PC-9 (cell line): ENCODE data around the gene KISS1. TPM values are rescaled to one million over a fixed set of nuclear protein-coding genes. Genes with fewer than 3 reads are reported as not detected.

Experiments
- BruUV-seq: library from RNA; stranded (reverse); fragments of 400-500 nt; replicated peaks from 2 replicates; lab custom pipeline; 2021; lab: Mats Ljungman, UMichigan
- CTCF ChIA-PET: fragments of 300-600 bp; sonication (Branson Sonifier 250); formaldehyde crosslinking; loops from one replicate; lab custom pipeline; 2022; ENCODE audit warnings: antibody characterized with exemption; lab: Charles Lee
- POLR2A ChIA-PET: fragments of 300-600 bp; sonication (Branson Sonifier 250); formaldehyde crosslinking; loops from one replicate; lab custom pipeline; 2022; ENCODE audit warnings: antibody characterized with exemption; ENCODE audit not compliant: unreplicated experiment; lab: Charles Lee
- DNase-seq, 2 experiments: peaks; one replicate each; pipeline versions ENCODE4 v3.0.0 to v3.0.0-alpha.2; 2015 to 2022; ENCODE audit warnings: mixed read lengths in 1 of 2
- H2AFZ ChIP-seq: fragments of 200-600 bp; sonication (generic); 2 replicates; pipeline ENCODE4 v1.8.1; 2017; ENCODE audit warnings: antibody characterized with exemption
- H3F3A ChIP-seq: fragments of 200-600 bp; sonication (generic); 2 replicates; pipeline ENCODE4 v1.8.1; 2017; ENCODE audit warnings: antibody characterized with exemption, mild to moderate bottlenecking, low read depth; ENCODE audit not compliant: insufficient read depth
- H3K27ac ChIP-seq: fragments of 200-600 bp; sonication (generic); 2 replicates; pipeline ENCODE4 v1.6.1; 2016; ENCODE audit warnings: mixed run types
- H3K27me3 ChIP-seq: fragments of 200-600 bp; sonication (generic); 2 replicates; pipeline ENCODE4 v1.6.1; 2016; ENCODE audit warnings: low read depth, mixed run types; ENCODE audit not compliant: insufficient read depth
- H3K36me3 ChIP-seq: fragments of 200-600 bp; sonication (generic); 2 replicates; pipeline ENCODE4 v1.6.1; 2016; ENCODE audit warnings: low read depth, mixed run types
- H3K4me1 ChIP-seq: fragments of 200-600 bp; sonication (generic); replicated peaks from 2 replicates; pipeline ENCODE4 v1.6.1; 2016; ENCODE audit warnings: mixed run types; ENCODE audit not compliant: insufficient read depth
- H3K4me2 ChIP-seq: fragments of 200-600 bp; sonication (generic); 2 replicates; pipeline ENCODE4 v1.6.1; 2017; ENCODE audit warnings: mixed run types
- H3K4me3 ChIP-seq: fragments of 200-600 bp; sonication (generic); 2 replicates; pipeline ENCODE4 v1.6.1; 2016; ENCODE audit warnings: mixed run types
- H3K79me2 ChIP-seq: fragments of 200-600 bp; sonication (generic); 2 replicates; pipeline ENCODE4 v1.6.1; 2017; ENCODE audit warnings: low read depth, mixed run types
- H3K9me2 ChIP-seq: fragments of 200-600 bp; sonication (generic); 2 replicates; pipeline ENCODE4 v1.8.1; 2017; ENCODE audit warnings: mild to moderate bottlenecking; ENCODE audit not compliant: insufficient read depth
- H3K9me3 ChIP-seq: fragments of 200-600 bp; sonication (generic); 2 replicates; pipeline ENCODE4 v1.8.1; 2016; ENCODE audit warnings: low read depth; ENCODE audit not compliant: insufficient read depth
- H4K20me1 ChIP-seq: fragments of 200-600 bp; sonication (generic); 2 replicates; pipeline ENCODE4 v1.8.1; 2017; ENCODE audit not compliant: insufficient read depth
- EZH2 ChIP-seq: fragments of 200-600 bp; sonication (generic); IDR thresholded peaks from 2 replicates; pipeline ENCODE4 v1.8.0; 2017; ENCODE audit warnings: antibody characterized with exemption, low read depth
- intact Hi-C: fragments of 100-400 bp; cut with micrococcal nuclease; formaldehyde crosslinking; loops from one replicate; pipeline ENCODE4 v1.10.0; 2022; ENCODE audit not compliant: unreplicated experiment
- total RNA-seq: library from RNA; stranded (reverse); gene quantifications from 2 replicates; pipeline ENCODE4 v1.2.3, GENCODE V29; 2021
- TF ChIP-seq, protein P1 (sequence below): fragments of 200-600 bp; sonication (generic); conservative IDR thresholded peaks from 2 replicates; pipeline ENCODE4 v1.6.1; 2017; ENCODE audit warnings: mixed run types, antibody characterized with exemption, mild to moderate bottlenecking, moderate library complexity

Gene KISS1
- total RNA-seq, 1 experiment from 2014 or later = 5.2 TPM

DNA sequence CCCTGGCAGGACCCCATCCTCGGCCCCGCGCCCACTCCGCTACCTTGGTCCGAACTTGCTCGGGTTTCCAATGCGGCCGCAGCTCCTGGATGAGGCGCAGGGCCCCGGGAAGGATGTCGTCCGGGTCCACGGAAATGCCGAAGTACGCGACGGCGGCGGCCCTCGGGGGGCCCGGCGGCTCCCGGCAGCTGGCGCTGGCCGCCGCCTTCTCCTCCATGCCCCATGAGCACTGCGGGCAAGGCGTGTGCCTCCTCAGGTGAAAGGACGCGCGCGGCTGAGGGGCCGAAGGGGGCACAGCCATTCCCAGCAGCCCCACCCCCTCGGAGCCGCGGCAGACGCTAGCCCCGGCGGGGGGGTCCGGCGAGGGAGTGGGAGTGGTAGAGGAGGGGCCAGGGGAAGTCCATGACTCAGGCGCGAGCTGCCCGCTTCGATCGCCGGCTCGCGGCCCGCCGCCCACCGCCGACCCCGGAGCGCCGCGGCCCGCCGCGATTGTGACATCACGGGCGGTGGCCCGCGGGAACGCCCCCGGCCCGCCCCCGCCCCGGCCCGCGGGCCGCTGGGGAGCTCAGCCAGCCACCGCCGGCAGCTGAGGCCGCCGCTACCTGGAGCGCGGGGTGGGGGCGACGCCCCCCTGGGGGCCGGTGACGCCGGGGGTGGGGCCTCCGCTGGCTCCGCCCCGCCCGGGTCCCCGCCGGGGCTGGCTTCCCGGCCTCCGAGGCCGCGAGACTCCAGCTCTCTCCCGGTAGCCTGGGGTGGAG, 44.6 kb downstream of the KISS1 start, which contains the start of gene ETNK2:
TSS of gene ETNK2 (minus strand) at position 493 of the 758 bp plus-strand sequence. CDS start at position 301, 192 bp downstream.
- no peaks in the 10 kb centered on the region for H4K20me1 ChIP-seq
- BruUV-seq = no TSS peak
- peak in 1 of 2 experiments; percentile 77 for DNase-seq
- no peaks in the 10 kb centered on the region for H3K9me3 ChIP-seq
- peak within 1 kb of the TSS; percentile 94 for H2AFZ ChIP-seq
- H3K9me2 ChIP-seq = no peaks in the 10 kb centered on the region
- intact Hi-C loops = no loop called here
- peaks cover 11% of the 10 kb centered on the region for H3K4me1 ChIP-seq
- peaks cover 10% of the 10 kb centered on the region; the same call in 1 of the 2 replicates for H3F3A ChIP-seq
- no peak for TF ChIP-seq EZH2
- TF ChIP-seq, protein P1, sequence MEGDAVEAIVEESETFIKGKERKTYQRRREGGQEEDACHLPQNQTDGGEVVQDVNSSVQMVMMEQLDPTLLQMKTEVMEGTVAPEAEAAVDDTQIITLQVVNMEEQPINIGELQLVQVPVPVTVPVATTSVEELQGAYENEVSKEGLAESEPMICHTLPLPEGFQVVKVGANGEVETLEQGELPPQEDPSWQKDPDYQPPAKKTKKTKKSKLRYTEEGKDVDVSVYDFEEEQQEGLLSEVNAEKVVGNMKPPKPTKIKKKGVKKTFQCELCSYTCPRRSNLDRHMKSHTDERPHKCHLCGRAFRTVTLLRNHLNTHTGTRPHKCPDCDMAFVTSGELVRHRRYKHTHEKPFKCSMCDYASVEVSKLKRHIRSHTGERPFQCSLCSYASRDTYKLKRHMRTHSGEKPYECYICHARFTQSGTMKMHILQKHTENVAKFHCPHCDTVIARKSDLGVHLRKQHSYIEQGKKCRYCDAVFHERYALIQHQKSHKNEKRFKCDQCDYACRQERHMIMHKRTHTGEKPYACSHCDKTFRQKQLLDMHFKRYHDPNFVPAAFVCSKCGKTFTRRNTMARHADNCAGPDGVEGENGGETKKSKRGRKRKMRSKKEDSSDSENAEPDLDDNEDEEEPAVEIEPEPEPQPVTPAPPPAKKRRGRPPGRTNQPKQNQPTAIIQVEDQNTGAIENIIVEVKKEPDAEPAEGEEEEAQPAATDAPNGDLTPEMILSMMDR = no peak
- H3K27me3 ChIP-seq = no peaks in the 10 kb centered on the region
- ChIA-PET POLR2A (interaction anchor here (0.6 to 0.7 kb wide), 2 partner anchors 13 to 20 kb away, joined by 3 read pairs; no protein-coding TSS in a partner anchor), CTCF (interaction anchor here (0.5 to 1.0 kb wide), 5 partner anchors 11 to 306 kb away, joined by 3 to 5 read pairs (median 3); no protein-coding TSS in a partner anchor)
- H3K36me3 ChIP-seq = no peaks in the 10 kb centered on the region
- H3K27ac ChIP-seq = no peak within 1 kb of the TSS
- peak within 1 kb of the TSS; percentile 83 for H3K4me3 ChIP-seq
- H3K4me2 ChIP-seq = peak within 1 kb of the TSS; percentile 99
- H3K79me2 ChIP-seq = no peaks in the 10 kb centered on the region

GRCh38 chr1:204150702-204151551, 45.4 kb downstream of the KISS1 start:
- CTCF ChIA-PET = interaction anchor here (1.0 kb wide), 1 partner anchor 12 kb away, joined by 3 read pairs; no protein-coding TSS in a partner anchor
- Histone ChIP-seq H3K27me3 (no peaks in the 10 kb centered on the region), H3K4me2 (peak overlapping the region; percentile 78), H3K4me1 (peaks cover 11% of the 10 kb centered on the region), H3K27ac (no peak overlapping the region), H2AFZ (no peak overlapping the region), H3K36me3 (no peaks in the 10 kb centered on the region), H3K79me2 (no peaks in the 10 kb centered on the region), H3F3A (peaks cover 10% of the 10 kb centered on the region; the same call in 1 of the 2 replicates), H3K9me2 (no peaks in the 10 kb centered on the region), H3K4me3 (peak overlapping the region; percentile 83), H4K20me1 (no peaks in the 10 kb centered on the region), H3K9me3 (no peaks in the 10 kb centered on the region)
- no TSS peak for BruUV-seq
- intact Hi-C loops = no loop called here
- no peak for TF ChIP-seq EZH2
- TF ChIP-seq, protein P1 = no peak
- POLR2A ChIA-PET = interaction anchor here (0.6 kb wide), 2 partner anchors 86 to 136 kb away, joined by 3 to 4 read pairs; no protein-coding TSS in a partner anchor
- DNase-seq = no peak
